CD4-positive, alpha-beta T cell treated with Interleukin-1 beta for 1 hour (primary cell): ENCODE data around the gene USP53.
"Not testable (repeated sequence)": the region's sequence is repeated elsewhere in the genome, so short reads cannot be mapped to it uniquely, and the experiment has no call there.

ENCODE experiments used
- DNase-seq, 2 donors: peaks; one replicate each; pipeline ENCODE4 v3.0.0-alpha.2; 2020 to 2022

Gene USP53

GRCh38 chr4:119229908-119230687, 17.6 kb downstream of the USP53 start:
- DNase-seq, result no peak

- DNase-seq, result no peak
These were observed 19.0 kb downstream of the USP53 start for GRCh38 chr4:119231491-119231890.

- DNase-seq, result no peak
These were observed 19.8 kb downstream of the USP53 start for GRCh38 chr4:119232286-119232685.

GRCh38 chr4:119233191-119233590, 20.7 kb downstream of the USP53 start:
- no peak for DNase-seq

- no peak for DNase-seq
These were observed 21.2 kb downstream of the USP53 start for GRCh38 chr4:119233750-119234149.

GRCh38 chr4:119237201-119237600, 24.7 kb downstream of the USP53 start:
- no peak for DNase-seq

- DNase-seq, result no peak
These were observed 25.1 kb downstream of the USP53 start for GRCh38 chr4:119237642-119238041.

- no peak for DNase-seq
These were observed 25.7 kb downstream of the USP53 start for GRCh38 chr4:119238068-119238722.

- no peak for DNase-seq
These were observed 27.6 kb downstream of the USP53 start for GRCh38 chr4:119240128-119240527.

- DNase-seq, result no peak
These were observed 28.1 kb downstream of the USP53 start for GRCh38 chr4:119240568-119240967.

- no peak for DNase-seq
These were observed 29.9 kb downstream of the USP53 start for GRCh38 chr4:119242417-119242816.

- no peak for DNase-seq
These were observed 31.4 kb downstream of the USP53 start for GRCh38 chr4:119243868-119244267.

GRCh38 chr4:119244344-119244743, 31.8 kb downstream of the USP53 start:
- DNase-seq, result no peak

GRCh38 chr4:119244832-119245231, 32.3 kb downstream of the USP53 start:
- DNase-seq, result no peak

GRCh38 chr4:119246177-119246733, 33.7 kb downstream of the USP53 start:
- no peak for DNase-seq

- not testable (repeated sequence) for DNase-seq
These were observed 38.5 kb downstream of the USP53 start for GRCh38 chr4:119251037-119251436.

GRCh38 chr4:119255223-119255622, 42.7 kb downstream of the USP53 start:
- DNase-seq, result not testable (repeated sequence)

GRCh38 chr4:119260528-119260927, 48.0 kb downstream of the USP53 start:
- DNase-seq, result no peak

- no peak for DNase-seq
These were observed 49.5 kb downstream of the USP53 start for GRCh38 chr4:119261986-119262385.

- no peak for DNase-seq
These were observed 52.2 kb downstream of the USP53 start for GRCh38 chr4:119264743-119265142.

- no peak for DNase-seq
These were observed 53.6 kb downstream of the USP53 start for GRCh38 chr4:119266153-119266552.

GRCh38 chr4:119268466-119268865, 56.0 kb downstream of the USP53 start:
- DNase-seq, result no peak

- DNase-seq, result no peak
These were observed 59.0 kb downstream of the USP53 start for GRCh38 chr4:119271361-119272085.
